ENCODE data around the gene ITIH4. TPM values are rescaled to one million over a fixed set of nuclear protein-coding genes. Genes with fewer than 3 reads are reported as not detected.

ITIH4 gene
- total RNA-seq, 3 donors from 2014 or later, result 5.6 to 9.5 (median 5.8) TPM

- peak within 1 kb of the TSS in 1 of 2 donors; percentile 55 for H3K27ac ChIP-seq
- H3K9me3 ChIP-seq, result no peaks in the 10 kb centered on the region
- TF ChIP-seq, protein P1, sequence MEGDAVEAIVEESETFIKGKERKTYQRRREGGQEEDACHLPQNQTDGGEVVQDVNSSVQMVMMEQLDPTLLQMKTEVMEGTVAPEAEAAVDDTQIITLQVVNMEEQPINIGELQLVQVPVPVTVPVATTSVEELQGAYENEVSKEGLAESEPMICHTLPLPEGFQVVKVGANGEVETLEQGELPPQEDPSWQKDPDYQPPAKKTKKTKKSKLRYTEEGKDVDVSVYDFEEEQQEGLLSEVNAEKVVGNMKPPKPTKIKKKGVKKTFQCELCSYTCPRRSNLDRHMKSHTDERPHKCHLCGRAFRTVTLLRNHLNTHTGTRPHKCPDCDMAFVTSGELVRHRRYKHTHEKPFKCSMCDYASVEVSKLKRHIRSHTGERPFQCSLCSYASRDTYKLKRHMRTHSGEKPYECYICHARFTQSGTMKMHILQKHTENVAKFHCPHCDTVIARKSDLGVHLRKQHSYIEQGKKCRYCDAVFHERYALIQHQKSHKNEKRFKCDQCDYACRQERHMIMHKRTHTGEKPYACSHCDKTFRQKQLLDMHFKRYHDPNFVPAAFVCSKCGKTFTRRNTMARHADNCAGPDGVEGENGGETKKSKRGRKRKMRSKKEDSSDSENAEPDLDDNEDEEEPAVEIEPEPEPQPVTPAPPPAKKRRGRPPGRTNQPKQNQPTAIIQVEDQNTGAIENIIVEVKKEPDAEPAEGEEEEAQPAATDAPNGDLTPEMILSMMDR (IDR thresholded peaks at IDR 0.05), result no peak
- TF ChIP-seq POLR2AphosphoS5 (IDR thresholded peaks at IDR 0.05), result no peak
- no peak for TF ChIP-seq POLR2A (IDR thresholded peaks at IDR 0.05)
- no peaks in the 10 kb centered on the region for H3K27me3 ChIP-seq
- H3K36me3 ChIP-seq, result no peaks in the 10 kb centered on the region
- H3K4me3 ChIP-seq, result peak within 1 kb of the TSS in 2 of 3 donors; percentile 22 to 28
- DNase-seq (ENCODE audit: low spot score in 2 of 2), result peak in 1 of 2 donors; percentile 26
- peaks cover 0 to 5% of the 10 kb centered on the region in 2 donors for H3K4me1 ChIP-seq
- intact Hi-C loops (cut with DNase I; ENCODE audit: low total_unique reads), result no loop called here
These were observed 4.5 kb upstream of the ITIH4 start, which contains the start of gene MUSTN1 for GRCh38 chr3:52834871-52835501. MUSTN1 (minus strand) TSS chr3:52835019; CDS start chr3:52834948, 71 bp downstream.

DNA sequence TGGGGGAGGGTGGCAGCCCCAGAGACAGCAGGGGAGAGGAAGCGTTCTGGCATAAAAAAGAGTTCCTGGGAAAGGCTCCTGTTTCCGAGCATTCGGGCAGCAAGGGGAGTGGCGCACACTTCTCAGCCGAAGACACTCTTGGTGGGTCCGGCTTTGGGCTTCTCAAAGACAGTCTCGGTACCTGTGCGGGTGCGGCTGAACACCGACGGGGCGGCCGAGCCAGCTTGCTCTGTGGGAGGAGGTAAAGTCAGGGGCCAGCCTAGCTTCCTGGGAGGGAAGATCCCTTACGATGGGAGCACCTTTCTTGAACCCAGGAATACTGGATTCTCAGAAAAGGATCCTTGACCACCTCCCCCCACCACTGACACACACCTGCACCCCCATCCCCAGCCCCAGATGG lies 2.7 kb upstream of the ITIH4 start:
- no peak for DNase-seq (ENCODE audit: low spot score in 2 of 2)
- H3K4me3 ChIP-seq, result no peak overlapping the region
- intact Hi-C loops (cut with DNase I; ENCODE audit: low total_unique reads), result no loop called here
- TF ChIP-seq POLR2AphosphoS5 (IDR thresholded peaks at IDR 0.05) (no peak), POLR2A (IDR thresholded peaks at IDR 0.05) (no peak)
- TF ChIP-seq, protein P1 (IDR thresholded peaks at IDR 0.05), result no peak
- H3K9me3 ChIP-seq, result no peaks in the 10 kb centered on the region
- no peaks in the 10 kb centered on the region for H3K36me3 ChIP-seq
- H3K4me1 ChIP-seq, result peaks cover 0 to 5% of the 10 kb centered on the region in 2 donors
- peak overlapping the region in 1 of 2 donors; percentile 9 for H3K27ac ChIP-seq
- H3K27me3 ChIP-seq, result no peaks in the 10 kb centered on the region

- peaks cover 0 to 5% of the 10 kb centered on the region in 2 donors for H3K4me1 ChIP-seq
- intact Hi-C loops (cut with DNase I; ENCODE audit: low total_unique reads), result no loop called here
- no peaks in the 10 kb centered on the region for H3K36me3 ChIP-seq
- TF ChIP-seq, protein P1 (IDR thresholded peaks at IDR 0.05), result peak in 1 of 3 donors; percentile 4
- TF ChIP-seq POLR2AphosphoS5 (IDR thresholded peaks at IDR 0.05) (no peak), POLR2A (IDR thresholded peaks at IDR 0.05) (no peak)
- H3K4me3 ChIP-seq, result peak overlapping the region in 1 of 3 donors; percentile 33
- peak; percentile 37 to 73 for DNase-seq (ENCODE audit: low spot score in 2 of 2)
- H3K27ac ChIP-seq, result peak overlapping the region; percentile 45 to 75
- H3K9me3 ChIP-seq, result no peaks in the 10 kb centered on the region
- no peaks in the 10 kb centered on the region for H3K27me3 ChIP-seq
These were observed 1.2 kb upstream of the ITIH4 start for GRCh38 chr3:52831500-52832301.

- Histone ChIP-seq H3K4me3 (no peak overlapping the region), H3K9me3 (no peaks in the 10 kb centered on the region), H3K36me3 (no peaks in the 10 kb centered on the region), H3K27ac (no peak overlapping the region), H3K27me3 (no peaks in the 10 kb centered on the region), H3K4me1 (peaks cover 0 to 5% of the 10 kb centered on the region in 2 donors)
- intact Hi-C loops (cut with DNase I; ENCODE audit: low total_unique reads), result no loop called here
- no peak for TF ChIP-seq POLR2AphosphoS5 (IDR thresholded peaks at IDR 0.05)
- no peak for TF ChIP-seq POLR2A (IDR thresholded peaks at IDR 0.05)
- TF ChIP-seq, protein P1 (IDR thresholded peaks at IDR 0.05), result no peak
- DNase-seq (ENCODE audit: low spot score in 2 of 2), result no peak
These were observed 487 bp downstream of the ITIH4 start for GRCh38 chr3:52829906-52830463.

All from breast epithelium (tissue), 4 donors.